ENCODE results near the gene SYNM.

DNA sequence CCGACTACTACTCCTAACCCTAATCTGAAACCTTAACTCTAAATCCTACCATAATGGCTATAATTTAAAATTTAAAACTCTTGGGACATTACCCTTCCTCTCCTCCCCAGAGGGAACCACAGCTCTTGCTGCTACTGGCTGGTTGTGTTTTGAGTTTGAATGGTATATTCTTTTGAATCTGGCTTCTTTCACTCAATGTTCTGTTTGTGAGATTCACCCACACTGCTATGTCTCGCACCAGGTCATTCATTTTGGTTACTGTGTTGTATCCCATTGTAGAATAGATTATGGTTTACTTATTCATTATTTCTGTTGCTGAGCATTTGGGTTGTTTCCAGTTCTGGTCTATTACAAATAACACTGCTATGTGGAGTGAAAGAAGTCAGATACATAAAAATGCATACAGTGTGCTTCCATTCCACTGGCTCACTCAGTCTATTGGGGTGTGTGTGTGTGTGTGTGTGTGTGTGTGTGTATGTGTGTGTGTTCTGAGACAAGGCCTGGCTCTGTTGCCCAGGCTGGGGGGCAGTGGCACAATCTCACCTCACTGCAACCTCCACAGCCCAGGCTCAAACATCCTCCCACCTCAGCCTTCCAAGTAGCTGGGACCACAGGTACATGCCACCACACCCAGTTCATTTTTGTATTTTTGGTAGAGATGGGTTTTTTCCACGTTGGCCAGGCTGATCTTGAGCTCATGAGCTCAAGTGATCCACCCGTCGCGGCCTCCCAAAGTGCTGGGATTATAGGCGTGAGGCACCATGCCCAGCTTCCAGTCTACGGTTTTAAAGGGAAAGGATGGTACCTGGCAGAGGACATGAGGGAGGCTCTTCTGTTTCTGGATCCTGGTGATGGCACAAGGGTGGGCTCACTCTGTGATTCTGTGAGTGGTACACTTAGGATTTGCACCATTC is 19.2 kb upstream of the SYNM start:
- TF ChIP-seq, protein P1, sequence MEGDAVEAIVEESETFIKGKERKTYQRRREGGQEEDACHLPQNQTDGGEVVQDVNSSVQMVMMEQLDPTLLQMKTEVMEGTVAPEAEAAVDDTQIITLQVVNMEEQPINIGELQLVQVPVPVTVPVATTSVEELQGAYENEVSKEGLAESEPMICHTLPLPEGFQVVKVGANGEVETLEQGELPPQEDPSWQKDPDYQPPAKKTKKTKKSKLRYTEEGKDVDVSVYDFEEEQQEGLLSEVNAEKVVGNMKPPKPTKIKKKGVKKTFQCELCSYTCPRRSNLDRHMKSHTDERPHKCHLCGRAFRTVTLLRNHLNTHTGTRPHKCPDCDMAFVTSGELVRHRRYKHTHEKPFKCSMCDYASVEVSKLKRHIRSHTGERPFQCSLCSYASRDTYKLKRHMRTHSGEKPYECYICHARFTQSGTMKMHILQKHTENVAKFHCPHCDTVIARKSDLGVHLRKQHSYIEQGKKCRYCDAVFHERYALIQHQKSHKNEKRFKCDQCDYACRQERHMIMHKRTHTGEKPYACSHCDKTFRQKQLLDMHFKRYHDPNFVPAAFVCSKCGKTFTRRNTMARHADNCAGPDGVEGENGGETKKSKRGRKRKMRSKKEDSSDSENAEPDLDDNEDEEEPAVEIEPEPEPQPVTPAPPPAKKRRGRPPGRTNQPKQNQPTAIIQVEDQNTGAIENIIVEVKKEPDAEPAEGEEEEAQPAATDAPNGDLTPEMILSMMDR (IDR thresholded peaks at IDR 0.05; ENCODE audit: low read depth, low read length) = no peak
- no peak for TF ChIP-seq EZH2phosphoT487 (IDR thresholded peaks at IDR 0.05; ENCODE audit: low read depth)
